Measurements from ENCODE around the gene SCGB1D4. TPM values are rescaled to one million over a fixed set of nuclear protein-coding genes. Genes with fewer than 3 reads are reported as not detected.
A peak's percentile ranks its signal among the peaks of the same experiment; 100 is the strongest.
"Not testable (repeated sequence)": the region's sequence is repeated elsewhere in the genome, so short reads cannot be mapped to it uniquely, and the experiment has no call there.

The SCGB1D4 gene, protein sequence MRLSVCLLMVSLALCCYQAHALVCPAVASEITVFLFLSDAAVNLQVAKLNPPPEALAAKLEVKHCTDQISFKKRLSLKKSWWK
- total RNA-seq (2014; rRNA removed; shearing (Covaris generic)) = not detected in 2 replicates

- Histone ChIP-seq H3K4me3 (ENCODE audit: insufficient read depth, low read depth, low read length) (no peak within 1 kb of the TSS), H3K36me3 (replicated peaks; ENCODE audit: control insufficient read depth, insufficient read depth, low read length) (no peaks in the 10 kb centered on the region), H3K27me3 (ENCODE audit: control insufficient read depth, insufficient read depth, low read length) (no peaks in the 10 kb centered on the region; the same call in none of the 2 replicates)
- no peak for DNase-seq
Measured at GRCh38 chr11:62298975-62299374, at the start of gene SCGB1D4. TSS of gene SCGB1D4 (minus strand) at chr11:62299075. CDS start at chr11:62299010, 65 bp downstream.

GRCh38 chr11:62345861-62346260 lies 47.0 kb upstream of the SCGB1D4 start:
- Histone ChIP-seq H3K27me3 (ENCODE audit: control insufficient read depth, insufficient read depth, low read length) (no peaks in the 10 kb centered on the region), H3K4me3 (ENCODE audit: insufficient read depth, low read depth, low read length) (no peak overlapping the region), H3K36me3 (replicated peaks; ENCODE audit: control insufficient read depth, insufficient read depth, low read length) (no peaks in the 10 kb centered on the region; the same call in 1 of the 2 replicates)
- DNase-seq = no peak

DNA sequence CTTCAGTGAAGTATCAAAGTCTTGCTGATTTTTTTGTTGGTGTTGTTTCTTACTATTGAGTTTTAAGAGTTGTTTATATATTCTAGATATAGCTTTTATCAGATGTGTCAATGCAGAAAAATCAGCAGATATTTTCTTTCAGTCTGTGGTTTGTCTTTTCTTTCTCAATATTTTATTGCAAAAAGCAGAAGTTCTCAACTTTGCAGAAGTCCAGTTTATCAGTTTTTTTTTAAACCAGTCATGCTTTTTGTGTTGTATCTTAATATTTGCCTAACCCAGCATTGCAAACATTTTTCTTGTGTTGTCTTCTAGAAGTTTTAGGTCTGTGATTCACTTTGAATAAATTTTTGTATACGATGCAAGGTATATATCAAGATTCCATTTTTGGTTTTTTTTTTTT lies 45.3 kb upstream of the SCGB1D4 start:
- no peak overlapping the region for H3K4me3 ChIP-seq (ENCODE audit: insufficient read depth, low read depth, low read length)
- no peak for DNase-seq
- no peaks in the 10 kb centered on the region for H3K27me3 ChIP-seq (ENCODE audit: control insufficient read depth, insufficient read depth, low read length)
- H3K36me3 ChIP-seq (replicated peaks; ENCODE audit: control insufficient read depth, insufficient read depth, low read length) = no peaks in the 10 kb centered on the region; the same call in 1 of the 2 replicates

GRCh38 chr11:62343646-62344190 lies 44.8 kb upstream of the SCGB1D4 start:
- H3K4me3 ChIP-seq (ENCODE audit: insufficient read depth, low read depth, low read length); H3K36me3 ChIP-seq (replicated peaks; ENCODE audit: control insufficient read depth, insufficient read depth, low read length); DNase-seq; H3K27me3 ChIP-seq (ENCODE audit: control insufficient read depth, insufficient read depth, low read length): not testable (repeated sequence)

DNA sequence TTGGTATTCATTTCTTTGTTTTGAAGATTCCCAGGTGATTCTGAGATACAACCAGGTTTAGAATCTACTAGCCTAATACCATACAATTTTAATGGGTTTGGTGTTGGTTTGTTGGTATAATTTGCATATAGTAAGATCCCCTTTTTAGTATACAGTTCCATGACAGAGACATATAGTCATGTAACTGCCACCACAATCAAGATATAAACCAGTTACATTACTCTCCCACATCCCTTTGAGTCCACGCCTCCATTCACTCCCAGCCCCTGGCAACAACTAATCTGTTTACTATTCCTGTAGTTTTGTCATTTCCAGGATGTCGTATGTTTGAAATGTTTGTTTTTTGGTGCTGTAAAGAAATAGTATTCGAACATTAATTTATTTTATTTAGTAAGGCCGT lies 42.7 kb upstream of the SCGB1D4 start:
- Histone ChIP-seq H3K36me3 (replicated peaks; ENCODE audit: control insufficient read depth, insufficient read depth, low read length) (no peaks in the 10 kb centered on the region; the same call in 1 of the 2 replicates), H3K27me3 (ENCODE audit: control insufficient read depth, insufficient read depth, low read length) (peaks cover 4% of the 10 kb centered on the region; the same call in 1 of the 2 replicates), H3K4me3 (ENCODE audit: insufficient read depth, low read depth, low read length) (no peak overlapping the region)
- no peak for DNase-seq

GRCh38 chr11:62340269-62340901 lies 41.5 kb upstream of the SCGB1D4 start:
- DNase-seq = peak; percentile 43
- H3K27me3 ChIP-seq (ENCODE audit: control insufficient read depth, insufficient read depth, low read length) = peaks cover 4% of the 10 kb centered on the region; the same call in 1 of the 2 replicates
- no peaks in the 10 kb centered on the region for H3K36me3 ChIP-seq (replicated peaks; ENCODE audit: control insufficient read depth, insufficient read depth, low read length)
- no peak overlapping the region for H3K4me3 ChIP-seq (ENCODE audit: insufficient read depth, low read depth, low read length)

- Histone ChIP-seq H3K4me3 (ENCODE audit: insufficient read depth, low read depth, low read length) (peak overlapping the region; percentile 82), H3K27me3 (ENCODE audit: control insufficient read depth, insufficient read depth, low read length) (peaks cover 4% of the 10 kb centered on the region; the same call in 1 of the 2 replicates), H3K36me3 (replicated peaks; ENCODE audit: control insufficient read depth, insufficient read depth, low read length) (no peaks in the 10 kb centered on the region)
- no peak for DNase-seq
Measured at GRCh38 chr11:62338218-62338617, 39.3 kb upstream of the SCGB1D4 start.

GRCh38 chr11:62337303-62338181 lies 38.7 kb upstream of the SCGB1D4 start, which contains the start of gene ASRGL1:
TSS of gene ASRGL1 (plus strand) at chr11:62337448. CDS start at chr11:62337978, 530 bp downstream.
- Histone ChIP-seq H3K4me3 (ENCODE audit: insufficient read depth, low read depth, low read length) (peak within 1 kb of the TSS; percentile 82), H3K27me3 (ENCODE audit: control insufficient read depth, insufficient read depth, low read length) (peaks cover 4% of the 10 kb centered on the region; the same call in 1 of the 2 replicates), H3K36me3 (replicated peaks; ENCODE audit: control insufficient read depth, insufficient read depth, low read length) (no peaks in the 10 kb centered on the region)
- DNase-seq = peak; percentile 93

DNA sequence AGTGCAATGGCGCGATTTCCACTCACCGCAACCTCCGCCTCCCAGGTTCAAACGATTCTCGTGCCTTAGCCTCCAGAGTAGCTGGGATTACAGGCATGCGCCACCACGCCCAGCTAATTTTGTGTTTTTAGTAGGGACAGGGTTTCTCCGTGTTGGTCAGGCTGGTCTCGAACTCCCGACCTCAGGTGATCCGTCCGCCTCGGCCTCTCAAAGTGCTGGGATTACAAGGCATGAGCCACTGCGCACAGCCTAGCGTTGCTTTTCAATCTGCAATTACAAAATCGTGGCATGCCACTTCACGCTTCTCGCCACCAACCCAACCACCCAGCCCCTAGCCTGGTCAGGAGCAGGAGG lies 38.1 kb upstream of the SCGB1D4 start:
- peak overlapping the region; percentile 82 for H3K4me3 ChIP-seq (ENCODE audit: insufficient read depth, low read depth, low read length)
- DNase-seq; H3K36me3 ChIP-seq (replicated peaks; ENCODE audit: control insufficient read depth, insufficient read depth, low read length); H3K27me3 ChIP-seq (ENCODE audit: control insufficient read depth, insufficient read depth, low read length): not testable (repeated sequence)

DNA sequence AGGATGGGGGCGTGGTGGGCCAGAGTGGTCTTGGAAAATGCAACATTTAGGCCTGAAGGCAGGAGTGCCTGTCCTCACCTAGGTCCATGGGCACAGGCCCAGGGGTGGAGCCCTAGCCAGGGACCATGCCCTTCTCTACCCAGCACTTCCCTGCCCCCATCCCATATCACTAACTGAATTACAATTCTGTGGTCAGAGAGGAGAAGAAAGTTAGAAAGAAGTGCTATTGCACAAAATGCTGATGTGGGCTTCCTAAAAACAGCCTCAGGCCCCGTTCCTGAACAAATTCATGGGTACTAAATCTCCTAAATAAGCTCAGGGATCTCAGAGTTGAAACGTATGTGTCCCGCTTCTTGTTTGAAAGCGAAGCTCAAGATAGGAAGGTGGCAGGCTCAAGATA lies 34.9 kb upstream of the SCGB1D4 start:
- no peaks in the 10 kb centered on the region for H3K36me3 ChIP-seq (replicated peaks; ENCODE audit: control insufficient read depth, insufficient read depth, low read length)
- peaks cover 4% of the 10 kb centered on the region; the same call in 1 of the 2 replicates for H3K27me3 ChIP-seq (ENCODE audit: control insufficient read depth, insufficient read depth, low read length)
- no peak for DNase-seq
- H3K4me3 ChIP-seq (ENCODE audit: insufficient read depth, low read depth, low read length) = no peak overlapping the region

GRCh38 chr11:62331264-62331663 lies 32.4 kb upstream of the SCGB1D4 start:
- H3K36me3 ChIP-seq (replicated peaks; ENCODE audit: control insufficient read depth, insufficient read depth, low read length); DNase-seq; H3K27me3 ChIP-seq (ENCODE audit: control insufficient read depth, insufficient read depth, low read length); H3K4me3 ChIP-seq (ENCODE audit: insufficient read depth, low read depth, low read length): not testable (repeated sequence)

DNA sequence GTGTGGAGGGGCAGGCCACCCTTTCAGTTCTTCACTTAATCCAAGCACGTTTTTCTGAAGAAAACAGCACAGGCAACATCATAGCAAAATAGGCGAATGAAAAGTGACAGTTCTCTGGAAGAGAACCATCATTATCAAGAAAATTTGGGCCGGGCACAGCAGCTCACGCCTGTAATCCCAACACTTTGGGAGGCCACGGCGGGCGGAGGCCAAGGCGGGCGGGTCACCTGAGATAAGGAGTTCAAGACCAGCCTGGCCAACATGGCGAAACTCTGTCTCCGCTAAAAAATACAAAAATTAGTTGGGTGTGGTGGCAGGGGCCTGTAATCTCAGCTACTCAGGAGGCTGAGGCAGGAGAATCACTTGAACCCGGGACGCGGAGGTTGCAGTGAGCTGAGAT lies 28.7 kb upstream of the SCGB1D4 start:
- not testable (repeated sequence) for H3K36me3 ChIP-seq (replicated peaks; ENCODE audit: control insufficient read depth, insufficient read depth, low read length); H3K4me3 ChIP-seq (ENCODE audit: insufficient read depth, low read depth, low read length); DNase-seq; H3K27me3 ChIP-seq (ENCODE audit: control insufficient read depth, insufficient read depth, low read length)

GRCh38 chr11:62326719-62327118 lies 27.8 kb upstream of the SCGB1D4 start:
- H3K36me3 ChIP-seq (replicated peaks; ENCODE audit: control insufficient read depth, insufficient read depth, low read length); DNase-seq; H3K27me3 ChIP-seq (ENCODE audit: control insufficient read depth, insufficient read depth, low read length); H3K4me3 ChIP-seq (ENCODE audit: insufficient read depth, low read depth, low read length): not testable (repeated sequence)

DNA sequence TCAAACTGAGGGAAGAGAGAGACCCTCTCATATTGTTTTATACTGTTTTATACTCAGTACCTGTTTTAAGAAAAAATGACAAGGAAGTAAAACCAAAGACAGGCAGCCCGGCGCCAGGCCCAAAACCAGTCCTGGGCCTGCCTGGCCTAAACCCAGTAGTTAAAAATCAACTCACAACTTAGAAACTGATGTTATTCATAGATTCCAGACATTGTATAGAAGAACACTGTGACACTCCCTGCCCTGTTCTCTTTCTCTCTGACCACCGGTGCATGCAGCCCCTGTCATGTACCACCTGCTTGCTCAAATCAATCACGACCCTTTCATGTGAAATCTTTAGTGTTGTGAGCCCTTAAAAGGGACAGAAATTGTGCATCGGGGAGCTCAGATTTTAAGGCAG lies 26.9 kb upstream of the SCGB1D4 start:
- H3K36me3 ChIP-seq (replicated peaks; ENCODE audit: control insufficient read depth, insufficient read depth, low read length); H3K4me3 ChIP-seq (ENCODE audit: insufficient read depth, low read depth, low read length); H3K27me3 ChIP-seq (ENCODE audit: control insufficient read depth, insufficient read depth, low read length); DNase-seq: not testable (repeated sequence)

Data from H7 (cell line).